K562 treated with DMSO at 1 percent for 12 hours (cell line): Measurements from ENCODE around the gene OR5T2. TPM values are rescaled to one million over a fixed set of nuclear protein-coding genes. Genes with fewer than 3 reads are reported as not detected.

Experiments
- total RNA-seq: library from RNA; unstranded; fragments of 300-600 nt; gene quantifications from 2 replicates; pipeline ENCODE4 v1.2.3, GENCODE V29; 2022; ENCODE audit not compliant: insufficient read depth

Gene OR5T2
- not detected in 2 replicates for total RNA-seq

DNA sequence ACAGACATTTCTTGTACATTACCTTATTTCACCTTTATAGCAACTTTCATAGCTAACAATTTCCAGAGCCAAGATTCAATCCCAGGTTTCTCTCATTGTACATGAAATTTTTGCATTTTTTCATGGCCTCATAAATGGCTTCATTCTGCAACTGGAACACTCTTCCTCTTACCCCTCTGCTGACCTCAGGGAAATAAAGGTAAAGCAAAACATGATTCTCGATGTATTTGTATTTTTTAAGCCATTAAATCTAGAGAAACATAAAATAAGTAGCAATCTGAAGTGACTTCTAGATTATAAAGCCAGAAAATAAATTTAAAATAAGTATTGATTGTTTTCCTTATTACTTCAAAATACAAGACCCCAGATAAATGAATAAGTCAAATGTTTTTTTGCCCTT lies at the start of gene OR5T2:
OR5T2 (minus strand) TSS at position 101 of the 400 bp plus-strand sequence. CDS start 1,193 bp downstream, outside the sequence.

DNA sequence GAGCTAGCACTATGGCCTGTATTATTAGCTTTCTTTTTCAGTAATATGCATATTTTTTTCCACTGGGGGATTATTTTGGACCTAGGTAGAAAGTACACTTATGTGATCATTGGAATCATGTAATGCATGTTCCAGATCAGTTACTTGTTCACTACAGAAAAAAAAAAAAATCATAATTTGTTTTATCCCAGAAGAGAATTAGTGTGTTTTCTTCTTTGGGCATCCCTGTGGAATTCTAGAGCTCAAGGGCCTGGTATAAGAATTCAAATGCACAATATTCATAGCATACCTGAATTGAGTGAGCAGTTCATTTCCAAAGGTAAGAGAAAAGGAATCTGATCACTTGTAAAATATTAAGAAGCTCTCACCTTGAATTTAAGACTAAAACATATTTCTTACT lies 39.8 kb upstream of the OR5T2 start, which contains the start of gene OR5T1:
OR5T1 (plus strand) TSS at position 301 of the 400 bp plus-strand sequence. CDS start 1,485 bp downstream, outside the sequence.

DNA sequence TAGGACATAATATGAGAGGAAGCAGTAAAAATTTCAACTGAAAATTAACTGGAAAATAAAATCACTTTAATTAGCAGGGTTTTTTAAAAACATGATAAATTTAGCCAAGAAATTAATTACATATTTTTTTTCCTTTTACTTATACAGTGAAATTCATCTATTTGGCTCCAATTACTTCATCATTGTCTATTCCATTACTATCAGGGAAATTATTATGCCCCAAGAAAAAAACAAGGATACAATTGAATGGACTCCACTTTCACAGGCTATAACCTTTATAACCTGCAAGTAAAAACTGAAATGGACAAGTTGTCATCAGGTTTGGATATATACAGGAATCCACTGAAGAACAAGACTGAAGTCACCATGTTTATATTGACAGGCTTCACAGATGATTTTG lies 17.9 kb upstream of the OR5T2 start, which contains the start of gene OR5T3:
OR5T3 (plus strand) TSS at position 301 of the 400 bp plus-strand sequence; CDS start at position 301, 0 bp downstream.

Other genes with a start within 250 kb of the OR5T2 start
- gene OR5F1, start 239.6 kb downstream of the OR5T2 start, total RNA-seq, result not detected in 2 replicates
- gene OR5AS1, start 206.6 kb downstream of the OR5T2 start, total RNA-seq, result not detected in 2 replicates
- not detected in 2 replicates for gene OR8I2, start 140.9 kb downstream of the OR5T2 start, total RNA-seq
- not detected in 2 replicates for gene OR8H2, start 130.6 kb downstream of the OR5T2 start, total RNA-seq
- gene OR8H3, start 111.9 kb downstream of the OR5T2 start, total RNA-seq, result not detected in 2 replicates
- not detected in 2 replicates for gene OR8J3, start 94.1 kb downstream of the OR5T2 start, total RNA-seq
- gene OR8K5, start 73.9 kb downstream of the OR5T2 start, total RNA-seq, result not detected in 2 replicates
- not detected in 2 replicates for gene OR5J2, start 57.6 kb downstream of the OR5T2 start, total RNA-seq
- gene OR5T3, start 18.0 kb upstream of the OR5T2 start, total RNA-seq, result not detected in 2 replicates
- not detected in 2 replicates for gene OR5T1, start 39.9 kb upstream of the OR5T2 start, total RNA-seq
- gene OR8H1, start 58.0 kb upstream of the OR5T2 start, total RNA-seq, result not detected in 2 replicates
- gene OR8K3, start 80.9 kb upstream of the OR5T2 start, total RNA-seq, result not detected in 2 replicates
- gene OR8K1, start 111.8 kb upstream of the OR5T2 start, total RNA-seq, result not detected in 2 replicates
- gene OR8J1, start 120.0 kb upstream of the OR5T2 start, total RNA-seq, result not detected in 2 replicates
- gene OR8U1, start 141.4 kb upstream of the OR5T2 start, total RNA-seq, result not detected in 2 replicates
- gene OR5AL1, start 178.4 kb upstream of the OR5T2 start, total RNA-seq, result not detected in 2 replicates
- gene OR5M3, start 239.1 kb upstream of the OR5T2 start, total RNA-seq, result not detected in 2 replicates